Measurements from ENCODE around the gene SLC43A2. TPM values are rescaled to one million over a fixed set of nuclear protein-coding genes. Genes with fewer than 3 reads are reported as not detected.

SLC43A2 gene
- total and polyA plus RNA-seq, 2 donors (not counting 3 experiments of a cell fraction or from before 2014, with no cell fraction given) = 41.7 to 52.0 TPM

GRCh38 chr17:1638624-1639300 lies 10.1 kb upstream of the SLC43A2 start:
- H3K9me1 ChIP-seq (replicated peaks; ENCODE audit: control insufficient read depth, extremely low read depth, insufficient read depth, low read length) = no peaks in the 10 kb centered on the region
- no peak overlapping the region for H2AFZ ChIP-seq (ENCODE audit: low read depth, low read length)
- H3K9me3 ChIP-seq (replicated peaks; ENCODE audit: control insufficient read depth, insufficient read depth, low read length) = no peaks in the 10 kb centered on the region
- H3K4me3 ChIP-seq (replicated peaks in 1 of 3; ENCODE audit: insufficient read depth in 1 of 3, low read depth in 1 of 3, low read length in 3 of 3) = no peak overlapping the region
- no peak overlapping the region for H3K27ac ChIP-seq (ENCODE audit: insufficient read depth, low read depth, low read length)
- intact Hi-C loops (cut with micrococcal nuclease) = no loop called here
- no peak for FAIRE-seq
- no peak for DNase-seq (ENCODE audit: low read depth, low spot score)
- H3K79me2 ChIP-seq (ENCODE audit: control insufficient read depth, insufficient read depth, low read length) = no peaks in the 10 kb centered on the region
- H4K20me1 ChIP-seq (replicated peaks; ENCODE audit: control insufficient read depth, extremely low read depth, insufficient read depth, low read length) = no peaks in the 10 kb centered on the region
- dilution Hi-C loops (cut with MboI; ENCODE audit: extremely low pct_ligation_motif_present, low sequenced_read_pairs) = no loop called here
- H3K36me3 ChIP-seq (ENCODE audit: control insufficient read depth in 2 of 2, extremely low read depth in 1 of 2, insufficient read depth in 2 of 2, low read length in 2 of 2) = peaks cover 2 to 48% of the 10 kb centered on the region in 2 experiments
- POLR2A ChIA-PET = interaction anchor here (0.7 kb wide), 1 partner anchor 39 kb away, joined by 12 read pairs; no protein-coding TSS in a partner anchor
- CTCF ChIA-PET = interaction anchor here (1.5 to 2.7 kb wide), 2 partner anchors 9 to 64 kb away, joined by 7 to 8 read pairs; no protein-coding TSS in a partner anchor
- no peaks in the 10 kb centered on the region for H3K4me1 ChIP-seq (ENCODE audit: control insufficient read depth, extremely low read depth, insufficient read depth, low read length)
- H3K27me3 ChIP-seq (ENCODE audit: control insufficient read depth in 2 of 2, insufficient read depth in 2 of 2, low read length in 2 of 2) = no peaks in the 10 kb centered on the region
- TF ChIP-seq, protein P1, sequence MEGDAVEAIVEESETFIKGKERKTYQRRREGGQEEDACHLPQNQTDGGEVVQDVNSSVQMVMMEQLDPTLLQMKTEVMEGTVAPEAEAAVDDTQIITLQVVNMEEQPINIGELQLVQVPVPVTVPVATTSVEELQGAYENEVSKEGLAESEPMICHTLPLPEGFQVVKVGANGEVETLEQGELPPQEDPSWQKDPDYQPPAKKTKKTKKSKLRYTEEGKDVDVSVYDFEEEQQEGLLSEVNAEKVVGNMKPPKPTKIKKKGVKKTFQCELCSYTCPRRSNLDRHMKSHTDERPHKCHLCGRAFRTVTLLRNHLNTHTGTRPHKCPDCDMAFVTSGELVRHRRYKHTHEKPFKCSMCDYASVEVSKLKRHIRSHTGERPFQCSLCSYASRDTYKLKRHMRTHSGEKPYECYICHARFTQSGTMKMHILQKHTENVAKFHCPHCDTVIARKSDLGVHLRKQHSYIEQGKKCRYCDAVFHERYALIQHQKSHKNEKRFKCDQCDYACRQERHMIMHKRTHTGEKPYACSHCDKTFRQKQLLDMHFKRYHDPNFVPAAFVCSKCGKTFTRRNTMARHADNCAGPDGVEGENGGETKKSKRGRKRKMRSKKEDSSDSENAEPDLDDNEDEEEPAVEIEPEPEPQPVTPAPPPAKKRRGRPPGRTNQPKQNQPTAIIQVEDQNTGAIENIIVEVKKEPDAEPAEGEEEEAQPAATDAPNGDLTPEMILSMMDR (IDR thresholded peaks at IDR 0.05; ENCODE audit: extremely low read depth in 1 of 2, insufficient read depth in 1 of 2, low read depth in 1 of 2, low read length in 2 of 2) = no peak
- TF ChIP-seq POLR2A (IDR thresholded peaks at IDR 0.05; ENCODE audit: low read depth, low read length) = no peak
- no peak for TF ChIP-seq JUN (IDR thresholded peaks at IDR 0.05; ENCODE audit: borderline replicate concordance, insufficient read depth, insufficient read length, low read depth)
- TF ChIP-seq POLR2AphosphoS5 (IDR thresholded peaks at IDR 0.05; ENCODE audit: insufficient read depth, low read depth, low read length) = no peak
- no peak for TF ChIP-seq GATA2 (IDR thresholded peaks at IDR 0.05; ENCODE audit: insufficient read depth, insufficient read length, low read depth, low read length)
- TF ChIP-seq MAX (IDR thresholded peaks at IDR 0.05; ENCODE audit: insufficient read depth, insufficient read length) = no peak
- TF ChIP-seq FOS (IDR thresholded peaks at IDR 0.05; ENCODE audit: borderline replicate concordance, insufficient read depth, low read length) = no peak
- TF ChIP-seq MYC (IDR thresholded peaks at IDR 0.05; ENCODE audit: low read depth, low read length) = no peak
- TF ChIP-seq EZH2 (IDR thresholded peaks at IDR 0.05; ENCODE audit: borderline replicate concordance, low read depth, low read length, severe bottlenecking) = no peak
- no peak overlapping the region for H3K9ac ChIP-seq (replicated peaks; ENCODE audit: extremely low read depth, insufficient read depth, low read length)
- BruUV-seq (replicated peaks) = no TSS peak
- no peak overlapping the region for H3K4me2 ChIP-seq (ENCODE audit: insufficient read depth, low read length)

Measured in endothelial cell of umbilical vein (primary cell).